BE2C (cell line): ENCODE data around the gene TMEM17.

Source experiments
- DNase-seq: peaks from one replicate; pipeline ENCODE4 v3.0.0-alpha.2; 2020
- H3K27me3 ChIP-seq: fragments of 250-450 bp; sonication (Bioruptor Pico); 2 replicates; pipeline ENCODE4 v1.5.1; 2020; ENCODE audit warnings: mild to moderate bottlenecking
- H3K36me3 ChIP-seq: fragments of 250-450 bp; sonication (Bioruptor Pico); 2 replicates; pipeline ENCODE4 v1.5.1; 2020; ENCODE audit warnings: mild to moderate bottlenecking
- H3K4me1 ChIP-seq: fragments of 250-450 bp; sonication (Bioruptor Pico); 2 replicates; pipeline ENCODE4 v1.5.1; 2020
- H3K4me3 ChIP-seq: 2 replicates; pipeline ENCODE4 v1.5.1; 2011; ENCODE audit warnings: low read depth, low read length
- H3K9me3 ChIP-seq: fragments of 250-450 bp; sonication (Bioruptor Pico); 2 replicates; pipeline ENCODE4 v1.5.1; 2020
- TF ChIP-seq, protein P1 (sequence below): IDR thresholded peaks from 2 replicates; pipeline ENCODE4 v1.5.1; 2012; ENCODE audit warnings: mild to moderate bottlenecking, low read depth, low read length

The TMEM17 gene

GRCh38 chr2:62466503-62466854 is 39.5 kb downstream of the TMEM17 start:
- no peaks in the 10 kb centered on the region for H3K27me3 ChIP-seq
- TF ChIP-seq, protein P1, sequence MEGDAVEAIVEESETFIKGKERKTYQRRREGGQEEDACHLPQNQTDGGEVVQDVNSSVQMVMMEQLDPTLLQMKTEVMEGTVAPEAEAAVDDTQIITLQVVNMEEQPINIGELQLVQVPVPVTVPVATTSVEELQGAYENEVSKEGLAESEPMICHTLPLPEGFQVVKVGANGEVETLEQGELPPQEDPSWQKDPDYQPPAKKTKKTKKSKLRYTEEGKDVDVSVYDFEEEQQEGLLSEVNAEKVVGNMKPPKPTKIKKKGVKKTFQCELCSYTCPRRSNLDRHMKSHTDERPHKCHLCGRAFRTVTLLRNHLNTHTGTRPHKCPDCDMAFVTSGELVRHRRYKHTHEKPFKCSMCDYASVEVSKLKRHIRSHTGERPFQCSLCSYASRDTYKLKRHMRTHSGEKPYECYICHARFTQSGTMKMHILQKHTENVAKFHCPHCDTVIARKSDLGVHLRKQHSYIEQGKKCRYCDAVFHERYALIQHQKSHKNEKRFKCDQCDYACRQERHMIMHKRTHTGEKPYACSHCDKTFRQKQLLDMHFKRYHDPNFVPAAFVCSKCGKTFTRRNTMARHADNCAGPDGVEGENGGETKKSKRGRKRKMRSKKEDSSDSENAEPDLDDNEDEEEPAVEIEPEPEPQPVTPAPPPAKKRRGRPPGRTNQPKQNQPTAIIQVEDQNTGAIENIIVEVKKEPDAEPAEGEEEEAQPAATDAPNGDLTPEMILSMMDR = no peak
- no peaks in the 10 kb centered on the region for H3K4me1 ChIP-seq
- no peak for DNase-seq
- H3K9me3 ChIP-seq = no peaks in the 10 kb centered on the region
- no peak overlapping the region for H3K4me3 ChIP-seq
- no peaks in the 10 kb centered on the region for H3K36me3 ChIP-seq

DNA sequence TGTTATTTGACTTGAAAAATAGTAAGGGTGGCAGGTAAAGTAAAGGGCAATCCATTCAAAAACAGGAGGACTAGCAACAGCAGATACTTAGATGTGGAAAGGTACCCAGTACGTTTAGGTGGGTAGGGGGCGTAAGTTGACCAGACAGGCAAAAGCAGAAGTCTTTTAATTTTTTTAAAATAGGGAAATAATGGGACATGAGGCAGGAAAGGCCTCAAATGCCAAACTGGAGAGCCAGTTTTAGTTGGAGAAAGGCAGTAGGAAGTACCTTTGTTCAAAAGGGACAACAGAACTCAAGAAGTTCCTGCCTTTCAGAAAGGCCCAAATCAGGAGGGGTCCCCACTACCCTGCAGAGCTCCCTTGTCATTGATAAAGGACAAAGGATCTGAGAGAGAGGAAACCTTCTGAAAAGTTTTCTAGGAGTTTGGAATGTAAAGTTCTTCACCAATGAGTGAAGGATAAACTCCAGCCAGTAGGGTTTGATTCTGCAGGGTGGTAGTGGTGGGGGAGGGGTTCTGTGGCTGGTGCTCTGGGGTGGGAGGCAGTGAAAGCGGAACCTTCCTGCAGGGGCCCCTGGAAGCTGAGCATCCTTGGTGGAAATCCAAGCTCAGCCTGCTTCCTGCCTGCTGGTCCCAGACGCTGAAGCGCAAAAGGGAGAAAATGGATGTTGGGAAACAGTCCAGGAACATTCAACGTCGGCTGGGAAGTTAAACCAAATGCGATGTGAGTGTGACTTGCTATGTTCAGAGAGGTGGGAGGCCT is 40.1 kb downstream of the TMEM17 start:
- TF ChIP-seq, protein P1 = no peak

GRCh38 chr2:62465039-62465740 is 40.8 kb downstream of the TMEM17 start:
- H3K36me3 ChIP-seq = no peaks in the 10 kb centered on the region
- H3K4me1 ChIP-seq = no peaks in the 10 kb centered on the region
- H3K9me3 ChIP-seq = no peaks in the 10 kb centered on the region
- TF ChIP-seq, protein P1 = no peak
- no peak for DNase-seq
- H3K4me3 ChIP-seq = no peak overlapping the region
- no peaks in the 10 kb centered on the region for H3K27me3 ChIP-seq

More for the DNA sequence above, 40.1 kb downstream of the TMEM17 start:
- H3K4me3 ChIP-seq = no peak overlapping the region
- no peak for DNase-seq
- no peaks in the 10 kb centered on the region for H3K4me1 ChIP-seq
- no peaks in the 10 kb centered on the region for H3K36me3 ChIP-seq
- H3K27me3 ChIP-seq = no peaks in the 10 kb centered on the region
- H3K9me3 ChIP-seq = no peaks in the 10 kb centered on the region

GRCh38 chr2:62464221-62465007 is 41.6 kb downstream of the TMEM17 start:
- no peaks in the 10 kb centered on the region for H3K36me3 ChIP-seq
- H3K4me3 ChIP-seq = no peak overlapping the region
- no peaks in the 10 kb centered on the region for H3K4me1 ChIP-seq
- no peaks in the 10 kb centered on the region for H3K9me3 ChIP-seq
- TF ChIP-seq, protein P1 = no peak
- no peaks in the 10 kb centered on the region for H3K27me3 ChIP-seq
- no peak for DNase-seq

- TF ChIP-seq, protein P1 = no peak
- no peaks in the 10 kb centered on the region for H3K4me1 ChIP-seq
- no peak overlapping the region for H3K4me3 ChIP-seq
- no peaks in the 10 kb centered on the region for H3K27me3 ChIP-seq
- no peak for DNase-seq
- H3K9me3 ChIP-seq = no peaks in the 10 kb centered on the region
- H3K36me3 ChIP-seq = no peaks in the 10 kb centered on the region
These were observed 43.8 kb downstream of the TMEM17 start for GRCh38 chr2:62462211-62462610.
